ENCODE measurements around the gene DMTF1. TPM values are rescaled to one million over a fixed set of nuclear protein-coding genes. Genes with fewer than 3 reads are reported as not detected.
A peak's percentile ranks its signal among the peaks of the same experiment; 100 is the strongest.

The DMTF1 gene
- total and polyA plus RNA-seq, 9 of the 15 experiments (the other 6 are each of a cell fraction or from before 2014, with no cell fraction given): 25.7 to 208 (median 74.7) TPM

DNA sequence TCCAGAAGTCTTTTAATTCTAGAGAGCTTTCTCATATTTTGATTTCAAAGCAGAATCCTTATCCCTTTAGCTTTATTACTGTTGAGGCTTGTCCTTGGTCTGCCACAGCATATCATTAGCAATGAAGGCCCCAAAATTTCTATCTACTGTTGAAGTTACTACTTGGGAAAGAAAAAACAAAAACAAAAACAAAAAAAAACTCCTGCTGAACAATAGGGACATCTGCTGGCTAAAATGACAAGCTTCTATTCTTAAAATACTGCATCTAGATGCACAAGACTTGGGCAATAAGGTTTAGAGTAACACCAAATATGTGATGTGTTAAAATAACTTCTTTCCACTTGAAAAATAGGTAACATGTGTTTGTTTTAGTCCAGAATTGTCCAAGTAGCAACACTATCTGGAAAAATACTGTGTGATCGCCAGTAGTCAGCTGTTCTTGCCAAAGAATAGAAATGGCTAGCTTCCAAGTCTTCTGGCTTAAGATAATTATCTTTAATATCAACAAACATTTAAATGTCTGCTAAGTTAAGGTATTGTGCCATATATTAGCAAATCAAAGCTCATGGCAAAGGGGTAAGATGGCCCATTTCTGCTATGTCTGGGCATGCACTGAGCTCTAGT is 3.8 kb upstream of the DMTF1 start (continued):
- TF ChIP-seq, protein P1, sequence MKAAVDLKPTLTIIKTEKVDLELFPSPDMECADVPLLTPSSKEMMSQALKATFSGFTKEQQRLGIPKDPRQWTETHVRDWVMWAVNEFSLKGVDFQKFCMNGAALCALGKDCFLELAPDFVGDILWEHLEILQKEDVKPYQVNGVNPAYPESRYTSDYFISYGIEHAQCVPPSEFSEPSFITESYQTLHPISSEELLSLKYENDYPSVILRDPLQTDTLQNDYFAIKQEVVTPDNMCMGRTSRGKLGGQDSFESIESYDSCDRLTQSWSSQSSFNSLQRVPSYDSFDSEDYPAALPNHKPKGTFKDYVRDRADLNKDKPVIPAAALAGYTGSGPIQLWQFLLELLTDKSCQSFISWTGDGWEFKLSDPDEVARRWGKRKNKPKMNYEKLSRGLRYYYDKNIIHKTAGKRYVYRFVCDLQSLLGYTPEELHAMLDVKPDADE (conservative IDR thresholded peaks at IDR 0.05; ENCODE audit: control insufficient read depth, low read depth, low read length): no peak
- TF ChIP-seq MTA2 (IDR thresholded peaks at IDR 0.05; ENCODE audit: low read depth): no peak
- TF ChIP-seq EP400 (IDR thresholded peaks at IDR 0.05): 0 out of 2 replicates have a peak, but pooled peaks have one; percentile 21
- no peak for TF ChIP-seq SIN3A (IDR thresholded peaks at IDR 0.05; ENCODE audit: borderline replicate concordance in 2 of 2, control insufficient read depth in 1 of 2, low read depth in 2 of 2, low read length in 2 of 2)
- TF ChIP-seq CHD4 (IDR thresholded peaks at IDR 0.05; ENCODE audit: insufficient read depth, insufficient replicate concordance, low read depth, low read length, poor library complexity, severe bottlenecking): peak; percentile 1
- TF ChIP-seq RBM14 (IDR thresholded peaks at IDR 0.05; ENCODE audit: borderline replicate concordance, insufficient read depth, low read depth, low read length): no peak
- no peak for TF ChIP-seq SP1 (CRISPR knock-in tag; IDR thresholded peaks at IDR 0.05)
- no peak for TF ChIP-seq MEIS2 (IDR thresholded peaks at IDR 0.05; ENCODE audit: partially characterized antibody)
- TF ChIP-seq SIX5 (IDR thresholded peaks at IDR 0.05; ENCODE audit: borderline replicate concordance in 1 of 2, insufficient read depth in 1 of 2, low read depth in 1 of 2, low read length in 2 of 2): no peak
- TF ChIP-seq KLF16 (IDR thresholded peaks at IDR 0.05): no peak; the same call in 1 of the 2 replicates
- peak; percentile 58; the same call in 1 of the 2 replicates for TF ChIP-seq FOXJ2 (tag; IDR thresholded peaks at IDR 0.05)
- TF ChIP-seq NCOA2 (IDR thresholded peaks at IDR 0.05; ENCODE audit: partially characterized antibody in 2 of 2): peak in 1 of 2 experiments; percentile 23
- no peak for TF ChIP-seq SPI1 (IDR thresholded peaks at IDR 0.05; ENCODE audit: borderline replicate concordance, low read depth, low read length)
- TF ChIP-seq EP300 (IDR thresholded peaks at IDR 0.05; ENCODE audit: low read length): 0 out of 2 replicates have a peak, but pooled peaks have one; percentile 15
- TF ChIP-seq NFIC (IDR thresholded peaks at IDR 0.05): peak; percentile 76
- TF ChIP-seq, protein P2, sequence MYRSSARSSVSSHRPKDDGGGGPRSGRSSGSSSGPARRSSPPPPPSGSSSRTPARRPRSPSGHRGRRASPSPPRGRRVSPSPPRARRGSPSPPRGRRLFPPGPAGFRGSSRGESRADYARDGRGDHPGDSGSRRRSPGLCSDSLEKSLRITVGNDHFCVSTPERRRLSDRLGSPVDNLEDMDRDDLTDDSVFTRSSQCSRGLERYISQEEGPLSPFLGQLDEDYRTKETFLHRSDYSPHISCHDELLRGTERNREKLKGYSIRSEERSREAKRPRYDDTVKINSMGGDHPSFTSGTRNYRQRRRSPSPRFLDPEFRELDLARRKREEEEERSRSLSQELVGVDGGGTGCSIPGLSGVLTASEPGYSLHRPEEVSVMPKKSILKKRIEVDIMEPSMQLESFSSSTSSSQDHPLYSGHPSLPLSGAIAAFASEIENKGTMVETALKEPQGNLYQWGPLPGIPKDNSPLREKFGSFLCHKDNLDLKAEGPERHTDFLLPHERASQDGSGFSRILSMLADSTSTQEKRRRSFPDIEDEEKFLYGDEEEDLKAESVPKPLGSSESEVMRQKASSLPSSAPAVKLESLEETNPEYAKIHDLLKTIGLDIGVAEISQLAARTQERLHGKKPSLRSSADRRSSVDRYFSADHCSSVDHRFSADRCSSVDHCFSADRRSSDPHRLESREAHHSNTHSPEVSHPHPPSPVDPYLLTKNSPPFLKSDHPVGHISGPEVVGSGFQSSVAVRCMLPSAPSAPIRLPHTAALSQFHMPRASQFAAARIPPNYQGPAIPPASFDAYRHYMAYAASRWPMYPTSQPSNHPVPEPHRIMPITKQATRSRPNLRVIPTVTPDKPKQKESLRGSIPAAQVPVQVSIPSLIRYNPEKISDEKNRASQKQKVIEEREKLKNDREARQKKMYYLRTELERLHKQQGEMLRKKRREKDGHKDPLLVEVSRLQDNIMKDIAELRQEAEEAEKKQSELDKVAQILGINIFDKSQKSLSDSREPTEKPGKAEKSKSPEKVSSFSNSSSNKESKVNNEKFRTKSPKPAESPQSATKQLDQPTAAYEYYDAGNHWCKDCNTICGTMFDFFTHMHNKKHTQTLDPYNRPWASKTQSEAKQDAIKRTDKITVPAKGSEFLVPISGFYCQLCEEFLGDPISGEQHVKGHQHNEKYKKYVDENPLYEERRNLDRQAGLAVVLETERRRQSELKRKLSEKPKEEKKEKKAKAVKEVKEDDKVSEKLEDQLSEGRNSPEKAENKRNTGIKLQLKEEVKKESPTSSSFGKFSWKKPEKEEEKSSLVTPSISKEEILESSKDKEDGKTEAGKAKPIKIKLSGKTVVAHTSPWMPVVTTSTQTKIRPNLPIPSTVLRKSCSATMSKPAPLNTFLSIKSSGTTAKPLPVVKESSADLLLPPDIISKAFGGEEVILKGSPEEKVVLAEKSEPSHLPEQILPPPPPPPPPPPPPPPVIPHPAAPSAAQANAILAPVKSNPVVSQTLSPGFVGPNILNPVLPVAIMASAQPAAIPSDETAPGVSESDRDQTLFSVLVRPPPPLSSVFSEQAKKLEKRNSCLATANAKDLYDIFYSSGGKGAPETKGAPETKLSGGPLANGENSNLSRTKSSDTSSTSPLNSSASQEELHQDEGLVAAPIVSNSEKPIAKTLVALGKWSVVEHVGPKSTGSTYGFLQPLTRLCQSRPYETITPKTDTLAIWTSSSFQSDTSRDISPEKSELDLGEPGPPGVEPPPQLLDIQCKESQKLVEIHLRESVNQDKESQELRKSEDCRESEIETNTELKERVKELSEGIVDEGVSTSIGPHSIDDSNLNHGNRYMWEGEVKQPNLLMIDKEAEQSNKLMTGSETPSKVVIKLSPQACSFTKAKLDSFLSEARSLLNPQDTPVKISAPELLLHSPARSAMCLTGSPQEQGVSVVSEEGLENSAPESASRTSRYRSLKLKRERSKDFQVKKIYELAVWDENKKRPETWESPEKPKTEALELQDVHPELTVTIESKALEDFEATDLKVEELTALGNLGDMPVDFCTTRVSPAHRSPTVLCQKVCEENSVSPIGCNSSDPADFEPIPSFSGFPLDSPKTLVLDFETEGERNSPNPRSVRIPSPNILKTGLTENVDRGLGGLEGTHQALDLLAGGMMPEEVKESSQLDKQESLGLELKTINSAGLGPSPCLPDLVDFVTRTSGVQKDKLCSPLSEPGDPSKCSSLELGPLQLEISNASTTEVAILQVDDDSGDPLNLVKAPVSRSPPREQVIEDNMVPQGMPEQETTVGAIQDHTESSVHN (IDR thresholded peaks at IDR 0.05; ENCODE audit: borderline replicate concordance in 1 of 2, low read depth in 1 of 2): no peak
- no peak for TF ChIP-seq MIER1 (IDR thresholded peaks at IDR 0.05; ENCODE audit: low read depth)
- TF ChIP-seq HSF4 (CRISPR knock-in tag; IDR thresholded peaks at IDR 0.05; ENCODE audit: borderline replicate concordance): no peak

Measured in K562 (cell line).